Skin of body (tissue), 2 donors: ENCODE measurements around the gene ATG14. TPM values are rescaled to one million over a fixed set of nuclear protein-coding genes. Genes with fewer than 3 reads are reported as not detected.
"Not testable (repeated sequence)": the region's sequence is repeated elsewhere in the genome, so short reads cannot be mapped to it uniquely, and the experiment has no call there.

Experiments
- DNase-seq: peaks from one replicate; lab custom pipeline; 2025; lab: John Stamatoyannopoulos, UW
- total RNA-seq: library from RNA; depleted of rRNA; stranded (reverse); fragments of >200 nt; gene quantifications from one replicate; pipeline ENCODE4 v1.2.3, GENCODE V29; 2014

Gene ATG14
- total RNA-seq, 1 donor from 2014 or later: 14.7 TPM

GRCh38 chr14:55387121-55387520 lies 24.5 kb downstream of the ATG14 start:
- DNase-seq: no peak

DNA sequence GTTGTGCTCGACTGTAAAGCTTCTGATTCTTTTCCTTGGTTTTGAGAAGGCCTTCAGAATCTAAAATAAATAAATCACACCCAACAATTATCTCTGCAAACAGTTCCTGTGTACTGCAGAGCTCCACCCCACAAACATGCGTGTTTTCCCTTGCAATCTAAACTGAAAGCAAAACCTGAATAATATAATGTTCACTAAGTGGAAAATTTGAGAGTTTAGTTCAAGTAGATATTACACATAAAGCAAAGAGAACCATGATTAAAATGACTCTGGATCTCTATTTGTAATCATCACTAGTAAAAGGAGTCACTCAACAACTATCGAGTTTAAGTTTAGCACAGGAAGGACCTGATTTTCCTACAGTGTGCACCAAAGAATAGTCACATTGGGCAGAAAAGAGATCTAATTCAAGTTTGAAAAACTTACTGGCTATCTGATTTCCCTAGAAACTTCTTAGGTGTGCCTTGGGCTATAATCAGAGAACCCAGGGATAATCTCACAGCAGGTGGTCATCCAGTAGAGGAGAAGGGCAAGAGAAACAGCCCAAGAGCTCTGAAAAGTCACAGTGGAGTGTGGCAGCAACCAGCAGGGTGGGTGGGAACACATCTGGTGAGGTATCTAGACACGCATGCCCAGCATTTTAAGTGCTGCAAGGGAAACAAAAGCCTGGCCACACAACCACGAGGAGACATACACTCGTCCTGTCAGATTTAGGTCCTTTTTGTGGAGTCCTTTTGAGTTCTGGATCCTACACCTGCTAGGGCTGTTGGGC lies 25.4 kb downstream of the ATG14 start:
- no peak for DNase-seq

DNA sequence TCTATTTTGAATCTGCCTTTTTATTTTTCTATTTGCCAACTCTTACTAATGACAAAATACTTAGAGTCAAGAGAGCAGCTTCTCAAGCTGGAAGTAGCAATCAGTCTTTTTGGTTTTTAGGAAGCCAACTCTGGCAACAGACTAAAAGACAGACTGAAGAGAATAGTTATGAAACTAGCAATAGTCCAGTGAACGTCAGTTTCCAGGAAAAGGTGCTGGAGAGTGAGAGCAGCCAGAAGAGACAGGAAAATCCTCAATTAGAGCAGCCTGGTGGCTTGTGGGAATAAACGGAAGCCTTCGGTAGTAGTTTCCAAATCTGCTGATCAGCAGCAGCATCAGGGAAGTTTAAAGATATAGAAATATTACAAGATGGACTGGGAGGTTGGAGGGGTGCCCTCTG lies 27.1 kb downstream of the ATG14 start:
- no peak for DNase-seq

DNA sequence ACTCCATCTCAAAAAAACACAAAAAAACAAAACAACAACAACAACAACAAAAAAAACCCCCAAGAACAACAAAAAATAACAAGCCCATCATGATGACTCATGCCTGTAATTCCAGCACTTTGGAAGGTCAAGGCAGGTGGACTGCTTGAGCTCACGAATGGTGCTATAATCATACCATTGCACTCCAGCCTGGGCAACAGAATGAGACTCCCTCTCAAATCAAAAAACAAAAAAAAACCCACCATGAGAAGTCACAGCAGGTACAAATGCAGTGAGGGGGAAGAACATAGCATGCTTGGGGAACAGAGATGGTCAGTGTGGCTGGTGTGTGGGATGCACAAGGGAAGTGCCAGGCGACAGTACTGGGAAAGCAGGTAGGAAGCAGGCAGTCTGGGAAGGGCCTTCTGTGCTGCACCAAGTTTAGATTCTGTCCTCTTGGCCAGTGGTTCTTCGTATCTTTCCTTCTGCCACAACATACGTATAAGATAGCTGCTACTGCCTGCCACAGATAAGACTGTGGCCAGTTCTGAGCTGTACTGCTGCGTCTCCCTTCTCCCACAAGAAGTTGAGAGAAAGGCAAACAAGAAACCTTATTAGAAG lies 28.0 kb downstream of the ATG14 start:
- no peak for DNase-seq

DNA sequence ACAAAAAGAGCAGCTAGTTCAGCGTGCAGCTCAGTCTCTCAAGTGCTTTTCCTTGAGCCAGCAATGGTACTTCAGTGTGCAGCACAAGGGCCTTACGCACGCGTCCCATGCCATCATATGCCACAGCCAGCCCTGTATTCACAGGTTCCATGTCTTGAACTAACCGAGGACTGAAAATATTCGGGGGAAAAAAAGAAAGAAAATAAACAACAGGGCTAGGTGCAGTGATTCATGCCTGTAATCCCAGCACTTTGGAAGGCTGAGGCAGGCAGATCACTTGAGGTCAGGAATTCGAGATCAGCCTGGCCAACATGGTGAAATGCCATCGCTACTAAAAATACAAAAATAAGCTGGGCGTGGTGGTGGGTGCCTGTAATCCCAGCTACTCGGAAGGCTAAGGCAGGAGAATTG lies 28.6 kb downstream of the ATG14 start:
- not testable (repeated sequence) for DNase-seq

- no peak for DNase-seq
Measured at GRCh38 chr14:55382483-55382882, 29.1 kb downstream of the ATG14 start.

GRCh38 chr14:55381561-55381960 lies 30.1 kb downstream of the ATG14 start:
- DNase-seq: no peak

- DNase-seq: no peak
Measured at GRCh38 chr14:55381040-55381439, 30.6 kb downstream of the ATG14 start.

DNA sequence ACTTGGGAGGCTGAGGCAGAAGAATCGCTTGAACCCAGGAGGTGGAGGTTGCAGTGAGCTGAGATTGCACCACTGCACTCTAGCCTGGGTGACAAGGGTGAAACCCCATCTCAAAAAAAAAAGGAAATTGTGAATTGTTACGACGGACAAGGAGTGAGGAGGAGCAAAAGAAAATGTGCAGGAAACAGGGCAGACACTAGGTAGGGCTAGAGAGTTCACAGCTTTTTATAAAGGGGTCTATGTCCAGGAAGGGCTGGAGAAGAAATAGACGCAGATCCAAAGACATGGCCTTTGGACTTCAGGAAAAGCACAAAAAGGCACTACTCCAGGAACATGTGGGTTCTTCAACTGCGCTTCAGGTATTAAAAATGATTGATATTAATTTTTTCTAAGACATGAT lies 34.4 kb downstream of the ATG14 start:
- no peak for DNase-seq

DNA sequence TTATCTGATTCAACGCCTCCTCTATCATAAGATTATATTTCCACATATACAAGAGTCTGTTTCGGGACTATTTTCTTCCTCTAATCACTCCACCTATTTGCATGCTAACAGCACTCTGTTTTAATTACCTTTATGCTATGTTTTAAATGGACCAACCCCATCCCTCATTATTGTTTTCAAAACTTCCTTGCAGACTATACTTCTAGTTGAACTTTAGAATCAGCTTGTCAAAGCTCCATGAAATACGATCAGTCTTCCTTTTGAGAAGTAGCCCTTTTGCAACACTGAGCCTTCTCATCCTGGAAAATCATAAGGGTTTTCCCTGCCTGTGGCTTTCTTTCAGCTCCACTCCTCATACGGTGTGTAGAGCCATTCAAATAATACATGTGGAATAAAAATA lies 36.9 kb downstream of the ATG14 start:
- no peak for DNase-seq

- DNase-seq: no peak
Measured at GRCh38 chr14:55373784-55374705, 37.6 kb downstream of the ATG14 start.

DNA sequence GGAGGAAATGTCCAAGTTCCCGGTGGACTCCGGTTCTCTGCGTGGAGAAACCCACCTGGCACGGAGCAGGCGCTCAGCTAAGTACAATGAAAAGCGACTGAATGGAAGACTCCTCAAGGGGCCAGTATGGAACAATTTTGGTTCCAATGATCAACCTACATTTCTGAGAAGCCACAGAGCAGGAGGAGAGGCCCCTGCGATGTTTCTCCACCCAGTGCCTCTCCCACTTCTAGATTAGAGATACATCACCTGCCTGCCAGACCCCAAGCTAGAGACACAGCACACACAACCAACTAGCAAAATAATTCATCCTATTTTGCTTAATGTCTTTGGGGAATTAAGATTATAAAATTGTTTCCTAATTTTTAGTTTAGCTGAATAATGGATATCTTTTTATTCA lies 38.8 kb downstream of the ATG14 start:
- no peak for DNase-seq

- DNase-seq: no peak
Measured at GRCh38 chr14:55372423-55372822, 39.2 kb downstream of the ATG14 start.

- DNase-seq: no peak
Measured at GRCh38 chr14:55370883-55371455, 40.7 kb downstream of the ATG14 start.

DNA sequence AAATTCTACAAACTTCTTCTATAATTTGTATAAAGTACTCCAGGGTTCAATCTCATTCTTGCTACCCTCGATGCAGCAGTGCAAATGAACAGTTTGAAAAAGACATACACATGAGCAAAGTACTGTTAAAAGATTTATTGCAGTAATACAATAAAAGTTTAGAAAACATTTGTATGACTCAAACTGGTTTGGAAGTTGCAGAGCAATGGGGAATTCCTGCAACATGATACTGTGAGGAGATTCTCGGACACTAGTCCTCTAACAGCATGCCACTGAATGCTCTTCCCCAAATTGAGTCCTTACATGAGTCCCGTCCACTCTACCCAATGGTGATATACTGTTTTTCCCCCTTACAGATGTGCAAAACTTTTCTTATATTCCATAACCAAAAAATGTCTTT lies 45.4 kb downstream of the ATG14 start:
- DNase-seq: no peak

DNA sequence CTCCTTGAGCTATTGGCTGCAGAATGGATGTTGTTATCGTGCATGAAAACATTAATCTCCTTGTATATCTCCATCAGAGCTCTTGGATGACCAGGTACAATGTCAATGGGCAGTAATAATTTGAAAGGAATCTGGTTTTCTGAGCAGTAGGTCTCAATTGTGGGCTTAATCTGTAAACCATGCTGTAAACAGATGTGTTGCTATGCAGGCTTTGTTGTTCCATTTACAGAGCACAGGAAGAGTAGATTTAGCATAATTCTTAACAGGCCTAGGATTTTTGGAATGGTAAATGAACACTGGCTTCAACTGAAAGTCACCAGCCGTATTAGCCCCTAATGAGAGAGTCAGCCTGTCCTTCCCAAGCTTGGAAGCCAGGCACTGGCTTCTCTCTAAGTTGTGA lies 50.4 kb downstream of the ATG14 start:
- DNase-seq: peak; percentile 55

DNA sequence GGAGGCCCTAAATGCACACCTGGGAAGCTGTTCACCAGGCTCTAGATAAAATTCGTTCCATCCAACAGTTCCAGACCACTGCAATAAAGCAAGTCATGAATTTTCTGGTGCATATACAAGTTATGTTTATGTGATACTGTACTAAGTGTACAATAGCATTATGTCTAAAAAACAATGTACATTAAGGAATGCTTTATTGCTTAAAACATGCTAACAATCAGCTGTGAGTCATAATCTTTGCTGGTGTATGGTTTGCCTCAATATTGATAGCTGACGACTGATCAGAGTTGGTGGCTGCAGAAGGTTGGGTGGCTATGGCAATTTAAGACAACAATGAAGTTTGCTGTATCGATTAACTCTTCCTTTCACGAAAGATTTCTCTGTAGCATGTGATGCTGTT lies 52.3 kb downstream of the ATG14 start:
- DNase-seq: no peak

- DNase-seq: no peak
Measured at GRCh38 chr14:55356913-55357312, 54.7 kb downstream of the ATG14 start.

DNA sequence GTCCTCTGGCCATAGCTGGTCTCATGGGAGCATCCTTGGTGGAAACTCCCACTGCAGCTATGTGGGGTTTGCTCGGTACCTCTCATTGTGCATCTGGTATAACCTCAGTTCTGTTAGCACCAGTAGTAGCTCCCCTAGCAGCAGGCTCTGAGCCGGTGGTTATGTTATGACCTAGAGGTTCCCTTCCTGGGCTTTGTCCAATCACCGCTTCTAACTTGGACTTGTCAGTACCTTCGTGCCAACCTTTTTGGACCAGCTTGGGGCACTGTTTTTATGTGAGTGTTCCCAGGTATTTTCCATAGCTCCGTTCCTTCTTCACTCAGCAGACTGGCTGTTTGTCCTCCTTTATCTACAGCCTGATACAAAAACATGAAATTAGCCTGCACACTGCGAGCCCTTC lies 55.7 kb downstream of the ATG14 start:
- DNase-seq: no peak

GRCh38 chr14:55354500-55354899 lies 57.1 kb downstream of the ATG14 start:
- DNase-seq: no peak

DNA sequence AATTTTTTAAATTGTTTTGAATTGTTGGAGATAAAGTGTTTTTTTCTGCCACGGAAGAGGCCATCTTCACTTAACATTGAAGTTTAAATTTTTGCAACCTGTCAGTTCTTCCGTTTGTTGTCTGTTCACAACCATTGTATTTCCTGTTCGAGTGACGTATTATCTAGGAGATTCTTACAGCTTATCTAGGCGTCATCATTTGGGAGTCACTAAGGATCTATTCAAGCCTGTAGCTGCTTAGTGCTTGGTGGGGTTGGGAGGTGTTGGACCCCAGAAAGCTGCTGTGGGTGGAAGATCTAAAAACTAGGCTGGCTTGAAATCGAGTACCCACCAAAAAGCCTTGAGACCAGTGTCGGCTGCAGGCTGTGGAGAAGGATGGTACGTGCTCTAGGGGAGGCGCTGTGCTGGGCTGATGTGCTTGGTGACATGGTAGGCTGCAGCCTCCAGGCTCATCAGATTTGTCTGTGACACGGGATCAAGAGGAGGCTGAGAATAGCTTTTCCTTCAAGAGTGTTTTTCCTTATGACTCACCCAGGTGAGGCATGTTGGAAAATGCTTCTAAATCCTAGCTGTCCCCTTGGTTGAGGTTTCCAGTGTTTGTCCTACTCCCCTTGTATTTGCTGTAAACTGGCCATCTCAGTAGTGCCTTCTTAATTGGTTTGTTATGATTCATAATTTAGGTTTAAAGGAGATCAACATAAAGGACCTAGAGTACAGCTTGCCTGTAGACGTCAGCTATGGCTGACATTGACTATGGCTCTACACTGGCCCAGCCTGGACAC lies 57.8 kb downstream of the ATG14 start:
- DNase-seq: no peak
